DND-41 (cell line): Measurements from ENCODE around the gene KCNH3.
A peak's percentile ranks its signal among the peaks of the same experiment; 100 is the strongest.

Source experiments
- ATAC-seq: fragments of 200-7000 bp; cut with Tn5 transposase; 3 replicates; pipeline ENCODE4 v1.9.1; 2021; ENCODE audit warnings: low read depth; ENCODE audit not compliant: insufficient read depth
- DNase-seq: peaks from one replicate; pipeline ENCODE4 v3.0.0-alpha.2; 2020
- H2AFZ ChIP-seq: 2 replicates; pipeline ENCODE4 v1.6.0; 2012; ENCODE audit warnings: low read depth, low read length
- H3K27ac ChIP-seq: 2 replicates; pipeline ENCODE4 v1.5.1; 2012; ENCODE audit warnings: low read length, inconsistent platforms
- H3K27me3 ChIP-seq: fragments of 200-600 bp; sonication (generic); 2 replicates; pipeline ENCODE4 v1.6.0; 2012; ENCODE audit warnings: low read length, mild to moderate bottlenecking, inconsistent platforms; ENCODE audit not compliant: insufficient read depth, poor library complexity
- H3K36me3 ChIP-seq: 2 replicates; pipeline ENCODE4 v1.5.1; 2012; ENCODE audit warnings: low read length, inconsistent platforms; ENCODE audit not compliant: insufficient read depth
- H3K4me1 ChIP-seq: 2 replicates; pipeline ENCODE4 v1.5.1; 2012; ENCODE audit warnings: mild to moderate bottlenecking, low read length; ENCODE audit not compliant: insufficient read depth
- H3K4me2 ChIP-seq: 2 replicates; pipeline ENCODE4 v1.6.0; 2012; ENCODE audit warnings: mild to moderate bottlenecking, moderate library complexity, low read length, inconsistent platforms; ENCODE audit not compliant: insufficient read depth
- H3K4me3 ChIP-seq, 2 experiments: fragments of 200-600 bp in 1 of 2; shearing (Covaris generic) in 1 of 2; 2 replicates each; pipeline ENCODE4 v1.5.1; 2012 to 2016; ENCODE audit warnings: inconsistent platforms in 2 of 2, low read length in 2 of 2, mild to moderate bottlenecking in 2 of 2, low read depth in 1 of 2, moderate library complexity in 1 of 2
- H3K79me2 ChIP-seq: 2 replicates; pipeline ENCODE4 v1.6.0; 2012; ENCODE audit warnings: low read length, inconsistent platforms; ENCODE audit not compliant: insufficient read depth
- H3K9ac ChIP-seq: 2 replicates; pipeline ENCODE4 v1.6.0; 2012; ENCODE audit warnings: low read depth, mild to moderate bottlenecking, inconsistent platforms, low read length, moderate library complexity
- H3K9me3 ChIP-seq: 2 replicates; pipeline ENCODE4 v1.5.1; 2012; ENCODE audit warnings: low read length, moderate library complexity, mild to moderate bottlenecking, inconsistent platforms; ENCODE audit not compliant: insufficient read depth, severe bottlenecking
- H4K20me1 ChIP-seq: 2 replicates; pipeline ENCODE4 v1.6.0; 2012; ENCODE audit warnings: low read length; ENCODE audit not compliant: insufficient read depth
- EZH2 ChIP-seq: IDR thresholded peaks from 3 replicates; pipeline ENCODE4 v1.6.1; 2012; ENCODE audit warnings: borderline replicate concordance, low read depth, mild to moderate bottlenecking, moderate library complexity, low read length, inconsistent platforms; ENCODE audit not compliant: severe bottlenecking
- TF ChIP-seq, protein P1 (sequence below): IDR thresholded peaks from 2 replicates; pipeline ENCODE4 v1.5.1; 2012; ENCODE audit warnings: borderline replicate concordance, low read length, moderate library complexity, mild to moderate bottlenecking; ENCODE audit not compliant: poor library complexity, severe bottlenecking; ENCODE audit errors: extremely low read depth

The KCNH3 gene

GRCh38 chr12:49538510-49539403 lies at the start of gene KCNH3:
KCNH3 (plus strand) TSS chr12:49539030; CDS start chr12:49539417, 387 bp downstream.
- H3K9me3 ChIP-seq: no peaks in the 10 kb centered on the region
- TF ChIP-seq, protein P1, sequence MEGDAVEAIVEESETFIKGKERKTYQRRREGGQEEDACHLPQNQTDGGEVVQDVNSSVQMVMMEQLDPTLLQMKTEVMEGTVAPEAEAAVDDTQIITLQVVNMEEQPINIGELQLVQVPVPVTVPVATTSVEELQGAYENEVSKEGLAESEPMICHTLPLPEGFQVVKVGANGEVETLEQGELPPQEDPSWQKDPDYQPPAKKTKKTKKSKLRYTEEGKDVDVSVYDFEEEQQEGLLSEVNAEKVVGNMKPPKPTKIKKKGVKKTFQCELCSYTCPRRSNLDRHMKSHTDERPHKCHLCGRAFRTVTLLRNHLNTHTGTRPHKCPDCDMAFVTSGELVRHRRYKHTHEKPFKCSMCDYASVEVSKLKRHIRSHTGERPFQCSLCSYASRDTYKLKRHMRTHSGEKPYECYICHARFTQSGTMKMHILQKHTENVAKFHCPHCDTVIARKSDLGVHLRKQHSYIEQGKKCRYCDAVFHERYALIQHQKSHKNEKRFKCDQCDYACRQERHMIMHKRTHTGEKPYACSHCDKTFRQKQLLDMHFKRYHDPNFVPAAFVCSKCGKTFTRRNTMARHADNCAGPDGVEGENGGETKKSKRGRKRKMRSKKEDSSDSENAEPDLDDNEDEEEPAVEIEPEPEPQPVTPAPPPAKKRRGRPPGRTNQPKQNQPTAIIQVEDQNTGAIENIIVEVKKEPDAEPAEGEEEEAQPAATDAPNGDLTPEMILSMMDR: no peak
- TF ChIP-seq EZH2: peak; percentile 63
- H3K27me3 ChIP-seq: peaks cover 29% of the 10 kb centered on the region
- peak within 1 kb of the TSS; percentile 73 for H3K4me2 ChIP-seq
- DNase-seq (peak; percentile 96), ATAC-seq (peak; percentile 97)
- no peaks in the 10 kb centered on the region for H3K79me2 ChIP-seq
- H3K27ac ChIP-seq: no peak within 1 kb of the TSS
- peaks cover 17% of the 10 kb centered on the region for H3K4me1 ChIP-seq
- H3K9ac ChIP-seq: peak within 1 kb of the TSS; percentile 35; the same call in 1 of the 2 replicates
- peaks cover 15% of the 10 kb centered on the region for H4K20me1 ChIP-seq
- H3K36me3 ChIP-seq: no peaks in the 10 kb centered on the region
- peak within 1 kb of the TSS; percentile 6 to 53; a peak in 3 of 4 replicates for H3K4me3 ChIP-seq
- peak within 1 kb of the TSS; percentile 53; the same call in 1 of the 2 replicates for H2AFZ ChIP-seq

- Histone ChIP-seq H3K4me3 (no peak overlapping the region), H3K4me1 (no peaks in the 10 kb centered on the region), H3K9ac (no peak overlapping the region), H4K20me1 (no peaks in the 10 kb centered on the region), H3K27ac (no peak overlapping the region), H3K4me2 (no peak overlapping the region), H3K36me3 (peaks cover 31% of the 10 kb centered on the region), H3K9me3 (no peaks in the 10 kb centered on the region), H2AFZ (no peak overlapping the region), H3K27me3 (no peaks in the 10 kb centered on the region), H3K79me2 (no peaks in the 10 kb centered on the region)
- DNase-seq (no peak), ATAC-seq (no peak)
- TF ChIP-seq, protein P1: no peak
- TF ChIP-seq EZH2: no peak
These were observed 49.7 kb upstream of the KCNH3 start for GRCh38 chr12:49489154-49489553.

DNA sequence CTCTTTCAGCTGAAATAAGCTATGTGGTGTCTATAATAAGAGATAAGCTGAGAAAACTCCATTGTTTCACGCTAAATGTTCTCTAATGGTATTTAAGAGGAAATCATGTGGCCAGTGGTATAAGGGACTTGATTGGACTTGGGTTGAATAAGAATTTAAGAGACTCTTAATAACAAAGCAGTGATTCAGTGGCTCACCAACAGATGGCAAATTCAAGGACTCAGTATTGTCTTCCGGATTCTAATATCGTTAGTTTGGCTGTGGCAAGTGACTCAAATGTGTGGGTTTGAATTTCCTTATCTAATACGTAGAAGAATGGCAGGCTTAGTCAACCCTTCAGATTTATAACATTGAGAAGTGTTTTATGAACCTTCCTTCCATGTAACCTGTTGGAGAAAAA lies 49.1 kb upstream of the KCNH3 start:
- DNase-seq: no peak
- Histone ChIP-seq H3K79me2 (no peaks in the 10 kb centered on the region), H4K20me1 (no peaks in the 10 kb centered on the region), H3K36me3 (peaks cover 27% of the 10 kb centered on the region), H3K9ac (no peak overlapping the region), H3K4me1 (no peaks in the 10 kb centered on the region), H3K4me2 (no peak overlapping the region), H3K27ac (no peak overlapping the region), H3K9me3 (no peaks in the 10 kb centered on the region), H2AFZ (no peak overlapping the region), H3K4me3 (no peak overlapping the region), H3K27me3 (no peaks in the 10 kb centered on the region)
- ATAC-seq: no peak
- TF ChIP-seq, protein P1: no peak
- TF ChIP-seq EZH2: no peak

DNA sequence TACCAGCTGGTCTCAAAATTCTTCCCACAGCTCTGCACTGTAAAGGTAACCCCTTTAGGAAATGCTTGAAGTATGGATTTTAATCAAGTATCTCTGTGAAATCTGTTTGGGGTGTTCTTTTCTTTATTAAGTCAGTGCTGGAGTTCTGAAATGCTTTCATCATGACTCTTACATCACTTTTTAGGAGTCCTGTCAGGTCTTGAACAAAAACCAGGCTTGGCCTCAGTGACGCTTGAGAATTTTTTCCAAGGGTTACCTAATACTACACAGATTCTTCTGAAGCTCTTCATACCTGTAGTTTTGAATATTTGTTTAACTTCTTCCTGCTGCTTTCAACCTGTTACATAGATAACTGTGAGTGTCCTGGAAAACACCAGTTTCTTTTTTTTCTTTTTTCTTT lies 47.0 kb upstream of the KCNH3 start:
- Histone ChIP-seq H3K79me2 (no peaks in the 10 kb centered on the region), H3K27ac (no peak overlapping the region), H3K4me3 (no peak overlapping the region), H2AFZ (no peak overlapping the region), H3K4me1 (no peaks in the 10 kb centered on the region), H4K20me1 (no peaks in the 10 kb centered on the region), H3K4me2 (no peak overlapping the region), H3K27me3 (no peaks in the 10 kb centered on the region), H3K36me3 (peaks cover 33% of the 10 kb centered on the region), H3K9me3 (no peaks in the 10 kb centered on the region), H3K9ac (no peak overlapping the region)
- ATAC-seq (no peak), DNase-seq (no peak)
- TF ChIP-seq EZH2: no peak
- TF ChIP-seq, protein P1: no peak
